Mesendoderm (in vitro differentiated cells): ENCODE results near the gene PRXL2A.
A peak's percentile ranks its signal among the peaks of the same experiment; 100 is the strongest.

Experiments
- DNase-seq: peaks from one replicate; pipeline ENCODE4 v3.0.0; 2013
- H2AK5ac ChIP-seq: 2 replicates; pipeline ENCODE4 v1.6.1; 2013; ENCODE audit warnings: low read length, inconsistent platforms
- H2BK120ac ChIP-seq: 2 replicates; pipeline ENCODE4 v1.6.1; 2013; ENCODE audit warnings: low read depth, mild to moderate bottlenecking, low read length, moderate library complexity, mixed read lengths
- H2BK15ac ChIP-seq: replicated peaks from 2 replicates; pipeline ENCODE4 v1.6.1; 2013; ENCODE audit warnings: low read depth, mild to moderate bottlenecking, moderate library complexity
- H2BK5ac ChIP-seq: 2 replicates; pipeline ENCODE4 v1.6.1; 2013; ENCODE audit warnings: low read length, inconsistent platforms
- H3K18ac ChIP-seq: 2 replicates; pipeline ENCODE4 v1.6.1; 2013; ENCODE audit warnings: mild to moderate bottlenecking, low read length, mixed read lengths
- H3K23ac ChIP-seq: one replicate; pipeline ENCODE4 v1.6.1; 2013; ENCODE audit warnings: low read length
- H3K27ac ChIP-seq: 2 replicates; pipeline ENCODE4 v1.5.1; 2013; ENCODE audit warnings: low read depth, mild to moderate bottlenecking, inconsistent platforms, low read length, moderate library complexity
- H3K27me3 ChIP-seq: 2 replicates; pipeline ENCODE4 v1.6.1; 2013; ENCODE audit warnings: low read length, control low read depth, mild to moderate bottlenecking, inconsistent platforms; ENCODE audit not compliant: insufficient read depth, poor library complexity
- H3K36me3 ChIP-seq: 2 replicates; pipeline ENCODE4 v1.6.1; 2013; ENCODE audit warnings: low read length, inconsistent platforms; ENCODE audit not compliant: control insufficient read depth, insufficient read depth
- H3K4ac ChIP-seq: one replicate; pipeline ENCODE4 v1.6.1; 2013; ENCODE audit warnings: low read depth, mild to moderate bottlenecking, low read length, moderate library complexity
- H3K4me1 ChIP-seq: 2 replicates; pipeline ENCODE4 v1.6.1; 2013; ENCODE audit warnings: low read depth, low read length, inconsistent platforms; ENCODE audit not compliant: control insufficient read depth
- H3K4me2 ChIP-seq: 2 replicates; pipeline ENCODE4 v1.6.1; 2013; ENCODE audit warnings: low read length
- H3K4me3 ChIP-seq: 2 replicates; pipeline ENCODE4 v1.5.1; 2013; ENCODE audit warnings: mild to moderate bottlenecking, low read length
- H3K56ac ChIP-seq: one replicate; pipeline ENCODE4 v1.6.1; 2013; ENCODE audit warnings: low read length
- H3K79me1 ChIP-seq: 2 replicates; pipeline ENCODE4 v1.6.1; 2013; ENCODE audit warnings: low read length, inconsistent platforms
- H3K79me2 ChIP-seq: 2 replicates; pipeline ENCODE4 v1.6.1; 2013; ENCODE audit warnings: mild to moderate bottlenecking, low read length; ENCODE audit not compliant: control insufficient read depth, insufficient read depth
- H3K9ac ChIP-seq: 2 replicates; pipeline ENCODE4 v1.6.1; 2013; ENCODE audit warnings: low read length, inconsistent platforms
- H4K5ac ChIP-seq: one replicate; pipeline ENCODE4 v1.6.1; 2013; ENCODE audit warnings: low read length
- H4K8ac ChIP-seq: one replicate; pipeline ENCODE4 v1.6.1; 2013; ENCODE audit warnings: low read depth, mild to moderate bottlenecking, control low read depth, low read length, moderate library complexity
- WGBS: extraction: QIAGEN DNeasy Blood & Tissue Kit; methylation state at CpG from one replicate; pipeline ENCODE4 v1.1.7; 2013; ENCODE audit warnings: low lambda C conversion rate, missing lambda C conversion rate; ENCODE audit not compliant: insufficient coverage; ENCODE audit errors: extremely low coverage; 5-methylcytosine and 5-hydroxymethylcytosine counted together

PRXL2A gene

DNA sequence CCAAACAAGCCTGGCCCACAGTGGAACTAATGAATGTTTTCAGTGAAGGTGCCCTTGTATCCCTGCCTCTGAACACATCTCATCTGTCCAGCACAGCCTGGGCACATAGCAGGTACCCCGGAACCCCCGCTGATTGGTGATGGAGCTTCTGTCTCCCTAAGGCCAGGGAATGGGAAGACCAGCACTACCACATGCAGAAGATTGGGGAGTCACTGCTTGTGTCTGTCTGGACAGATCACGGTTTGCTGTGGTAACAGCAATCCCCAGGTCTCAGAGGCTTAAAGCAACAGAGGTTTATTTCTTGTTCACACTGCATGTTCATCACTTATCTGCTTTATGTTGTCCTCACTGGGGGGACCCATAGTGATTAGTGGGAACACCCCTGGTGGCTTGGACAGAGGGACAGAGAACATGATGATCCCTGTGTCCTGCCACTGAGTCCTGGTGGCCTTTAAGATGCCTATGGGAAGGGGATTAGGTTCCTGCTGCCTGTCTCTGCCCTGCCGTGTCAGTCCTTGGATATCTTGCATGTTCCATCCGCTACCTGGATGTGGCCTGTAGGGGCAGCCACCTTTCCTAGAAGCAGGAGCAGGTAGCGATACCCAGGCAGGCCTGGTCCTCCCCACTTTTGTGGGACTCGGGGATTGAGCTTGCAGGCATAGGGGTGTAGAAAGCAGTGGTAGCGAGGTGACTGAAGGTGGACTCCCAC is 49.4 kb downstream of the PRXL2A start:
- no peak overlapping the region for H3K4ac ChIP-seq
- H4K8ac ChIP-seq = no peak overlapping the region
- H3K56ac ChIP-seq = peak overlapping the region; percentile 12
- no peak overlapping the region for H2BK120ac ChIP-seq
- H2BK15ac ChIP-seq = no peak overlapping the region
- H3K18ac ChIP-seq = no peak overlapping the region
- H3K79me1 ChIP-seq = peaks cover 28% of the 10 kb centered on the region
- peak overlapping the region; percentile 6 for H3K9ac ChIP-seq
- no peak overlapping the region for H3K4me2 ChIP-seq
- peaks cover 36% of the 10 kb centered on the region for H3K4me1 ChIP-seq
- DNase-seq = peak; percentile 80
- peaks cover 79% of the 10 kb centered on the region for H3K79me2 ChIP-seq
- H3K23ac ChIP-seq = no peak overlapping the region
- H3K27ac ChIP-seq = no peak overlapping the region
- WGBS = no CpG with 5 or more reads among the region's 8 CpGs
- H4K5ac ChIP-seq = no peak overlapping the region
- no peaks in the 10 kb centered on the region for H3K36me3 ChIP-seq
- no peaks in the 10 kb centered on the region for H3K27me3 ChIP-seq
- no peak overlapping the region for H3K4me3 ChIP-seq
- H2BK5ac ChIP-seq = no peak overlapping the region
- no peak overlapping the region for H2AK5ac ChIP-seq

DNA sequence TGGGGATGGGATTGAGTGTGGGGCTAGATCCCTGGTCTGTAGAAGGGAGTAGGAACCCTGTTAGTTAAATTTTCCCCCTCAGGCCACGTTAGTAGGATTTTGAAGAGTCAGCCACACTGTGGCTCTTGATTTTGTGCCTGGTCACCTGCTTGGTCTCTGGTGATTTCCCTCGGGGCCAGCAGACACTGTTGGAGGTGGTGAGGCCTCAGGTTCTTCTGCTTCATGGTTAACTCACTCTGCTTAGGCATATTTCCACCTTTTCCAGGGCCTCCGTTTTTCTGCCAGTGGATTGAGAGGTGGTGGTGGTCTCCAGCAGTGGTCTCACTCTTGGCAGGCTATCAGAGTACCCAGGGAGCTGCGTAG is 49.9 kb downstream of the PRXL2A start:
- no peak overlapping the region for H4K5ac ChIP-seq
- H3K18ac ChIP-seq = no peak overlapping the region
- no peak overlapping the region for H2AK5ac ChIP-seq
- no peak for DNase-seq
- WGBS = no CpG with 5 or more reads among the region's 4 CpGs
- no peak overlapping the region for H3K23ac ChIP-seq
- H2BK120ac ChIP-seq = no peak overlapping the region
- H3K9ac ChIP-seq = peak overlapping the region; percentile 6
- H3K4me1 ChIP-seq = peaks cover 35% of the 10 kb centered on the region
- H3K79me1 ChIP-seq = peaks cover 29% of the 10 kb centered on the region
- H3K27me3 ChIP-seq = no peaks in the 10 kb centered on the region
- H3K79me2 ChIP-seq = peaks cover 84% of the 10 kb centered on the region
- H3K36me3 ChIP-seq = no peaks in the 10 kb centered on the region
- H2BK5ac ChIP-seq = no peak overlapping the region
- H3K4me2 ChIP-seq = no peak overlapping the region
- no peak overlapping the region for H3K27ac ChIP-seq
- H3K4me3 ChIP-seq = no peak overlapping the region
- no peak overlapping the region for H2BK15ac ChIP-seq
- H3K4ac ChIP-seq = no peak overlapping the region
- H4K8ac ChIP-seq = no peak overlapping the region
- H3K56ac ChIP-seq = peak overlapping the region; percentile 12

DNA sequence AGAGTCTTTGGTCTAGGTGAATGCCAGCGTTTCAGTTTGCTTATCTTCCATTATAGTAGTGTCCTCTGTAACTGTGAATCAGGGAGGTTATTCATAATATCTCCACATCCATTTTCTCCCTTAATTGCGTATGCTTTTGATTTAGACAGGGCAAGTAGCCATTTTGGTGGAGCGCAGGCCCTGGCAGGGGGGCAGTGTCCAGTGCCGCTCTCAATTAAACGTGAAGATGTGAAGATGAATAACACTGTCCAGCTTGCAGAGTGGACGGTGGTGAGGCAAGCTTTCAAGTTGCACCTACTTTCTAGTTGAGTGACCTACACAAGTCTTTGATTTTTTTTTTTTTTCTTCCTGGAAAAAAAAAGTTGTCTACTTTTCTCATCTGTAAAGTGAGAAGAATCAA is 50.3 kb downstream of the PRXL2A start:
- Histone ChIP-seq H3K79me1 (peaks cover 33% of the 10 kb centered on the region), H3K56ac (no peak overlapping the region)
- WGBS = no CpG with 5 or more reads among the region's 6 CpGs

DNA sequence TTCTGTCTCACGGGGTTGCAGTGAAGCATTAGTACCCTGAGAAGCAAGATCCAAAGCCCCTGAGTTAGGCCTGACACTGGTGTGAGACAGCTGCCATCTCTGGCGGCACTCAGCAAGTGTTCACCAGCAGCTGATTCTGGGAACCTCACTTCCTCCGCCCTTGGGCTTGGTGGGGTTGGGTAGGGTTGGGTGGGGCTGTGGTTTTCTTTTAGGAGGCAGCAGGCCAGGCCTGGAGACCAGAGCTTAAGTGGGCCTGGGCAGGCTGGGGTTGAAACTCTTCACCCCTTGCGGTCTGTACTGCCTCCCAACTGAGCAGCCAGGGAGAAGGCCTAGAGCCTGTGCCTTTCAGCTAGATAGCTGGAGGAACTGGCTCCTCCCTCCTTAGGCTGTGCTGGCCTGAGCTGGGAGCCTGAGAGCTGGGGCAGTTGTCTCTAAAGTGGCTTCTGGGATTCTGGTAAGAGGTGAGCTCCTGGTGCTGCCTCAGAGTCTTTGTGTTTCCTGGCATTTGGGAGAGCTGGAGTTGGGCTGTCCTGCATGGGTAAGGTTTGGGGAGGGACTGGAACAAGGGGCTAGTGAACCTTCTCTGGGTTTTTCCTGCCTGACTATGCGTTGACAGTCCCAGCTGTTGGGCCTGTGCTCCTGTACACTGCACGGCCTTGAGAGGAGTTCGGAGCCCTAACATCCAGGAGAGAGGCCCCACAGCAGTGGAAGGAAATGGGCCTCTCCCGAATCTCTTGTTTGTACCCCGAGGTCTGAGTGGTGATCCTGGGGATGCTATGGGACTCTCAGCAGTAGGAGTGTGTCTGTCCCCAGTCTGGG is 50.9 kb downstream of the PRXL2A start:
- H3K27ac ChIP-seq = no peak overlapping the region
- DNase-seq = peak; percentile 79
- H3K56ac ChIP-seq = peak overlapping the region; percentile 52

More for the DNA sequence above, 50.3 kb downstream of the PRXL2A start:
- H2AK5ac ChIP-seq = no peak overlapping the region
- H3K23ac ChIP-seq = no peak overlapping the region
- H3K36me3 ChIP-seq = no peaks in the 10 kb centered on the region
- no peak overlapping the region for H3K4ac ChIP-seq
- no peak overlapping the region for H3K18ac ChIP-seq
- H3K9ac ChIP-seq = peak overlapping the region; percentile 27
- H3K4me2 ChIP-seq = no peak overlapping the region
- no peak overlapping the region for H3K4me3 ChIP-seq
- H4K5ac ChIP-seq = no peak overlapping the region
- DNase-seq = no peak
- peaks cover 39% of the 10 kb centered on the region for H3K4me1 ChIP-seq
- H2BK5ac ChIP-seq = no peak overlapping the region
- no peak overlapping the region for H2BK120ac ChIP-seq
- no peak overlapping the region for H2BK15ac ChIP-seq
- H3K27me3 ChIP-seq = no peaks in the 10 kb centered on the region
- H3K27ac ChIP-seq = no peak overlapping the region
- H3K79me2 ChIP-seq = peaks cover 88% of the 10 kb centered on the region
- H4K8ac ChIP-seq = no peak overlapping the region

DNA sequence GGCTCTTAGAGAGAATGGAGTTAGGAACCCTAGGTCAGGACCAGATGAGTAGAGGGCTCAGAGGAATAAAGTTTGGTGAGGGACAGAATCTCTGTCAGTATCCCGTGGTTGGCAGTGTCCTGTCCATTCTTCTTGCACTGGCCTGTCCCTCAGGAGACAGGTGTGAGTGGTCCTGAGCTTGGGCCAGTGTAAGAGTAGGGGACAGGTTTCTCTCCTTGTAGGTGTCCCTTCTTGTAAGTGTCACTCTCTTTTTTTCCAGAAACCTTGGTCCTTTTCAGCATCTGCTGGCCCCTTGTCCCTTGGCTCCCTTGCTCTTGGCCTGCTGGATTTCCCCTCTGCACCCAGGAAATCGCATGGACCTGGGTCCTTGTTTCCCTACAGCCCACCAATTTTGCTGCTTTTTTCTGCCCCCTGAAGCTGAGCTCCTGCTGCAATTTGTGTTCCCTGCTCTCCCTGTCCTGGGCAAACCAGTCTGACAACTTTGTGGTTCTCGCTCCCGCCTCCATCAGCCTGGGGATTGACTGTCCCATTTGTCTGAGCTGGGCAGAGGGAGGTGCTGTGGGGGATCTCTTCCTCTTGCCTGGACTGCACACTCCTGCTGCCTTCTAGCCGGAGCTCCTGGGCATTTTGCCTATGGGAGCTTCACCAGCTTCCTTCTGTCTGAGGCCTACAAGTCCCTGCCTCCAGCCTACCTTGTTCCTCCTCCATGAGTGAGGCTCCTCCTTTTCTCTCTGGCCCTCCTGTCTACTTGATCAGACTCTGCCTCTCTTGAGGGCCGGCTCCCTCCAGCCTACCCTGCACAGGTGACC is 52.3 kb downstream of the PRXL2A start:
- Histone ChIP-seq H2BK15ac (no peak overlapping the region), H3K4me2 (peak overlapping the region; percentile 21), H3K23ac (no peak overlapping the region), H3K36me3 (no peaks in the 10 kb centered on the region), H3K27me3 (no peaks in the 10 kb centered on the region), H4K5ac (no peak overlapping the region), H3K56ac (peak overlapping the region; percentile 80), H2AK5ac (peak overlapping the region; percentile 31), H4K8ac (no peak overlapping the region), H3K79me2 (peaks cover 93% of the 10 kb centered on the region), H3K18ac (peak overlapping the region; percentile 41), H3K4me3 (no peak overlapping the region), H3K27ac (peak overlapping the region; percentile 28), H3K4ac (no peak overlapping the region), H3K79me1 (peaks cover 41% of the 10 kb centered on the region), H2BK5ac (peak overlapping the region; percentile 51), H2BK120ac (no peak overlapping the region), H3K9ac (peak overlapping the region; percentile 61), H3K4me1 (peaks cover 53% of the 10 kb centered on the region)
- peak; percentile 93 for DNase-seq
- no CpG with 5 or more reads among the region's 6 CpGs for WGBS

More for the DNA sequence above, 50.9 kb downstream of the PRXL2A start:
- no peaks in the 10 kb centered on the region for H3K36me3 ChIP-seq
- no peak overlapping the region for H2BK15ac ChIP-seq
- peak overlapping the region; percentile 6 for H2AK5ac ChIP-seq
- no peak overlapping the region for H3K4me2 ChIP-seq
- H3K4me1 ChIP-seq = peaks cover 45% of the 10 kb centered on the region
- peaks cover 94% of the 10 kb centered on the region for H3K79me2 ChIP-seq
- H4K5ac ChIP-seq = no peak overlapping the region
- peak overlapping the region; percentile 70 for H3K23ac ChIP-seq
- H4K8ac ChIP-seq = no peak overlapping the region
- peak overlapping the region; percentile 64 for H3K4ac ChIP-seq
- H3K18ac ChIP-seq = peak overlapping the region; percentile 63
- H3K4me3 ChIP-seq = no peak overlapping the region
- H2BK5ac ChIP-seq = no peak overlapping the region
- H2BK120ac ChIP-seq = no peak overlapping the region
- peaks cover 39% of the 10 kb centered on the region for H3K79me1 ChIP-seq
- H3K9ac ChIP-seq = peak overlapping the region; percentile 41
- H3K27me3 ChIP-seq = no peaks in the 10 kb centered on the region
- no CpG with 5 or more reads among the region's 9 CpGs for WGBS
